ENCODE results near the gene HTR7. TPM values are rescaled to one million over a fixed set of nuclear protein-coding genes. Genes with fewer than 3 reads are reported as not detected.
A peak's percentile ranks its signal among the peaks of the same experiment; 100 is the strongest.

Gene HTR7
- total RNA-seq, 2 experiments from 2014 or later, result 0.08 TPM; not detected in 1

- no peaks in the 10 kb centered on the region for H3K27me3 Mint-ChIP-seq
- H3K9me3 Mint-ChIP-seq, result no peaks in the 10 kb centered on the region
- POLR2A ChIA-PET, result no interaction called here
- H3K36me3 Mint-ChIP-seq (ENCODE audit: low read depth), result peaks cover 25% of the 10 kb centered on the region
- CTCF ChIA-PET, result interaction anchor here (0.8 to 2.2 kb wide), 15 partner anchors 8 to 382 kb away, joined by 3 to 13 read pairs (median 6); partner anchors contain the start of genes HTR7 and RPP30
- peaks cover 19% of the 10 kb centered on the region for H3K4me1 Mint-ChIP-seq
- no peak overlapping the region for H3K4me3 Mint-ChIP-seq
- no peak overlapping the region for H3K27ac Mint-ChIP-seq
- DNase-seq, result no peak
These were observed 21.2 kb upstream of the HTR7 start for GRCh38 chr10:90879062-90879461.

- Mint-ChIP-seq H3K4me3 (peak overlapping the region; percentile 95), H3K9me3 (peaks cover 8% of the 10 kb centered on the region), H3K27me3 (peaks cover 13% of the 10 kb centered on the region), H3K36me3 (ENCODE audit: low read depth) (peaks cover 12% of the 10 kb centered on the region), H3K4me1 (peaks cover 33% of the 10 kb centered on the region), H3K27ac (peak overlapping the region; percentile 83)
- peak; percentile 27 for DNase-seq
- ChIA-PET POLR2A (interaction anchor here (0.9 to 2.7 kb wide), 14 partner anchors 9 to 1171 kb away, joined by 3 to 13 read pairs (median 4); partner anchors contain the start of genes HTR7 and KIF20B), CTCF (interaction anchor here (0.7 to 1.8 kb wide), 4 partner anchors 10 to 378 kb away, joined by 3 to 4 read pairs (median 4); no protein-coding TSS in a partner anchor)
These were observed 14.8 kb upstream of the HTR7 start for GRCh38 chr10:90872648-90873020.

- POLR2A ChIA-PET, result interaction anchor here (0.7 to 2.7 kb wide), 19 partner anchors 9 to 1171 kb away, joined by 3 to 13 read pairs (median 3); partner anchors contain the start of genes HTR7 and KIF20B
- CTCF ChIA-PET, result interaction anchor here (0.5 to 2.3 kb wide), 15 partner anchors 8 to 1228 kb away, joined by 3 to 13 read pairs (median 3); partner anchors contain the start of gene HTR7
- peak; percentile 86 for DNase-seq
- Mint-ChIP-seq H3K36me3 (ENCODE audit: low read depth) (peaks cover 11% of the 10 kb centered on the region), H3K27ac (peak within 1 kb of the TSS; percentile 83), H3K4me3 (peak within 1 kb of the TSS; percentile 95), H3K4me1 (peaks cover 33% of the 10 kb centered on the region), H3K9me3 (peaks cover 8% of the 10 kb centered on the region), H3K27me3 (peaks cover 18% of the 10 kb centered on the region)
These were observed 14.2 kb upstream of the HTR7 start, which contains the start of gene RPP30 for GRCh38 chr10:90871766-90872647. Gene RPP30, plus strand, starts transcription at chr10:90871974. Its CDS starts 13 bp downstream, at chr10:90871987.

GRCh38 chr10:90871279-90871765 is 13.5 kb upstream of the HTR7 start:
- Mint-ChIP-seq H3K4me1 (peaks cover 33% of the 10 kb centered on the region), H3K36me3 (ENCODE audit: low read depth) (peaks cover 4% of the 10 kb centered on the region), H3K27ac (peak overlapping the region; percentile 83), H3K27me3 (peaks cover 23% of the 10 kb centered on the region), H3K9me3 (peaks cover 8% of the 10 kb centered on the region), H3K4me3 (peak overlapping the region; percentile 95)
- ChIA-PET CTCF (interaction anchor here (0.5 to 2.3 kb wide), 14 partner anchors 9 to 1228 kb away, joined by 3 to 13 read pairs (median 4); partner anchors contain the start of gene HTR7), POLR2A (interaction anchor here (0.7 to 2.7 kb wide), 13 partner anchors 10 to 1170 kb away, joined by 3 to 13 read pairs (median 4); partner anchors contain the start of genes HTR7 and KIF20B)
- peak; percentile 52 for DNase-seq

GRCh38 chr10:90866050-90866598 is 8.3 kb upstream of the HTR7 start:
- H3K9me3 Mint-ChIP-seq, result peaks cover 8% of the 10 kb centered on the region
- H3K4me3 Mint-ChIP-seq, result no peak overlapping the region
- POLR2A ChIA-PET, result no interaction called here
- DNase-seq, result no peak
- H3K27ac Mint-ChIP-seq, result no peak overlapping the region
- CTCF ChIA-PET, result interaction anchor here (0.7 to 1.5 kb wide), 6 partner anchors 9 to 118 kb away, joined by 3 to 8 read pairs (median 4); partner anchors contain the start of gene HTR7
- H3K4me1 Mint-ChIP-seq, result peaks cover 9% of the 10 kb centered on the region
- peaks cover 57% of the 10 kb centered on the region for H3K27me3 Mint-ChIP-seq
- H3K36me3 Mint-ChIP-seq (ENCODE audit: low read depth), result no peaks in the 10 kb centered on the region

GRCh38 chr10:90865401-90865800 is 7.6 kb upstream of the HTR7 start:
- Mint-ChIP-seq H3K9me3 (peaks cover 8% of the 10 kb centered on the region), H3K4me3 (no peak overlapping the region), H3K36me3 (ENCODE audit: low read depth) (no peaks in the 10 kb centered on the region), H3K27me3 (peaks cover 62% of the 10 kb centered on the region), H3K27ac (no peak overlapping the region), H3K4me1 (peaks cover 1% of the 10 kb centered on the region)
- ChIA-PET CTCF (interaction anchor here (0.7 to 1.8 kb wide), 8 partner anchors 8 to 117 kb away, joined by 3 to 8 read pairs (median 4); partner anchors contain the start of gene HTR7), POLR2A (no interaction called here)
- DNase-seq, result no peak

GRCh38 chr10:90862908-90863514 is 5.2 kb upstream of the HTR7 start:
- H3K27ac Mint-ChIP-seq, result no peak overlapping the region
- no peaks in the 10 kb centered on the region for H3K36me3 Mint-ChIP-seq (ENCODE audit: low read depth)
- H3K27me3 Mint-ChIP-seq, result peaks cover 70% of the 10 kb centered on the region
- ChIA-PET POLR2A (interaction anchor here (1.1 kb wide), 1 partner anchor 10 kb away, joined by 5 read pairs; no protein-coding TSS in a partner anchor), CTCF (interaction anchor here (0.8 to 1.5 kb wide), 5 partner anchors 9 to 112 kb away, joined by 3 to 4 read pairs (median 3); no protein-coding TSS in a partner anchor)
- H3K4me1 Mint-ChIP-seq, result peaks cover 15% of the 10 kb centered on the region
- no peak overlapping the region for H3K4me3 Mint-ChIP-seq
- H3K9me3 Mint-ChIP-seq, result no peaks in the 10 kb centered on the region
- no peak for DNase-seq

GRCh38 chr10:90860790-90861189 is 3.0 kb upstream of the HTR7 start:
- Mint-ChIP-seq H3K27me3 (peaks cover 67% of the 10 kb centered on the region), H3K4me3 (no peak overlapping the region), H3K36me3 (ENCODE audit: low read depth) (no peaks in the 10 kb centered on the region), H3K4me1 (peaks cover 21% of the 10 kb centered on the region), H3K9me3 (no peaks in the 10 kb centered on the region), H3K27ac (no peak overlapping the region)
- ChIA-PET POLR2A (no interaction called here), CTCF (interaction anchor here (1.3 kb wide), 1 partner anchor 11 kb away, joined by 4 read pairs; the partner anchor contains the start of gene RPP30)
- no peak for DNase-seq

GRCh38 chr10:90859321-90859751 is 1.5 kb upstream of the HTR7 start:
- H3K4me3 Mint-ChIP-seq, result no peak overlapping the region
- H3K4me1 Mint-ChIP-seq, result peaks cover 21% of the 10 kb centered on the region
- H3K9me3 Mint-ChIP-seq, result no peaks in the 10 kb centered on the region
- DNase-seq, result no peak
- no peak overlapping the region for H3K27ac Mint-ChIP-seq
- POLR2A ChIA-PET, result no interaction called here
- no peaks in the 10 kb centered on the region for H3K36me3 Mint-ChIP-seq (ENCODE audit: low read depth)
- H3K27me3 Mint-ChIP-seq, result peaks cover 75% of the 10 kb centered on the region
- CTCF ChIA-PET, result interaction anchor here (0.6 to 1.5 kb wide), 2 partner anchors 20 to 1590 kb away, joined by 4 to 6 read pairs; no protein-coding TSS in a partner anchor

- peaks cover 78% of the 10 kb centered on the region for H3K27me3 Mint-ChIP-seq
- no peak for DNase-seq
- ChIA-PET CTCF (interaction anchor here (0.7 to 1.6 kb wide), 5 partner anchors 7 to 392 kb away, joined by 3 to 7 read pairs (median 4); partner anchors contain the start of gene RPP30), POLR2A (interaction anchor here (1.3 kb wide), 1 partner anchor 13 kb away, joined by 5 read pairs; the partner anchor contains the start of gene RPP30)
- no peak overlapping the region for H3K27ac Mint-ChIP-seq
- H3K4me3 Mint-ChIP-seq, result peak overlapping the region; percentile 68
- H3K4me1 Mint-ChIP-seq, result peaks cover 21% of the 10 kb centered on the region
- H3K36me3 Mint-ChIP-seq (ENCODE audit: low read depth), result no peaks in the 10 kb centered on the region
- no peaks in the 10 kb centered on the region for H3K9me3 Mint-ChIP-seq
These were observed 676 bp upstream of the HTR7 start for GRCh38 chr10:90858461-90858968.

- Mint-ChIP-seq H3K4me3 (peak overlapping the region; percentile 78), H3K4me1 (peaks cover 21% of the 10 kb centered on the region), H3K27ac (no peak overlapping the region), H3K36me3 (ENCODE audit: low read depth) (no peaks in the 10 kb centered on the region), H3K27me3 (peaks cover 65% of the 10 kb centered on the region), H3K9me3 (no peaks in the 10 kb centered on the region)
- ChIA-PET CTCF (interaction anchor here (0.7 to 1.6 kb wide), 2 partner anchors 9 to 23 kb away, joined by 6 to 7 read pairs; no protein-coding TSS in a partner anchor), POLR2A (interaction anchor here (2.2 kb wide), 1 partner anchor 15 kb away, joined by 9 read pairs; the partner anchor contains the start of gene RPP30)
- DNase-seq, result no peak
These were observed 740 bp downstream of the HTR7 start for GRCh38 chr10:90856964-90857634.

Measured in activated CD4-positive, alpha-beta memory T cell treated with anti-CD3 and anti-CD28 coated beads, Interleukin-2, amount 10 ng/mL, durations not matched to agents 7 days and 5 days (primary cell).